ENCODE results near the gene KCTD4.

DNA sequence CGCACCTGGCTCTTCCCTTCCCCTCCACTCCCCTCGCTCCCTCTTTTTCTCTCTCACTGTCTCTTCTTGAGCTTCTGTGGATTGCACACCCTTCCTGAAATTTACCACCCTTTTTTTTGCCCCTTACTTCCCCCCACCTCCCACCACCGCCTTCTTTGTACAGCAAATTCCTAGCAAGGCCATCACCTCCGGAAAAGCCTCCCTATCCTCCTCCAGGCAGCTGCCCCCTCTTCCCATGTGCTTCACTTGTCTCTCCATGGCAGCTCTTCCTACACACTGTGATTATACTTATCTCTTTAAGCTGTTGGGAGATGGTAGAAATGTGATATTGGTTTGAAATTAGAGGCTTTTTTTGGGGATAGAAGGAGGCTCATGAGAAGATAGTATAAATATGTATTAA is 28.3 kb upstream of the KCTD4 start:
- no peak for TF ChIP-seq ZNF560 (tag by site-specific recombination; IDR thresholded peaks at IDR 0.05; ENCODE audit: borderline replicate concordance)
- TF ChIP-seq HOXD13 (CRISPR knock-in tag; IDR thresholded peaks at IDR 0.05; ENCODE audit: borderline replicate concordance), result no peak
- TF ChIP-seq CTCF (tag by site-specific recombination; IDR thresholded peaks at IDR 0.05), result no peak
- TF ChIP-seq ZNF830 (tag by site-specific recombination; IDR thresholded peaks at IDR 0.05; ENCODE audit: low read depth), result no peak
- TF ChIP-seq ZNF211 (tag by site-specific recombination; IDR thresholded peaks at IDR 0.05; ENCODE audit: low read depth), result no peak
- TF ChIP-seq ZNF202 (tag by site-specific recombination; IDR thresholded peaks at IDR 0.05; ENCODE audit: borderline replicate concordance), result no peak
- no peak for TF ChIP-seq ZNF639 (tag by site-specific recombination; IDR thresholded peaks at IDR 0.05)
- no peak for TF ChIP-seq HOXC10 (CRISPR knock-in tag; IDR thresholded peaks at IDR 0.05)
- no peak for TF ChIP-seq ZNF670 (tag by site-specific recombination; IDR thresholded peaks at IDR 0.05; ENCODE audit: low read depth)
- TF ChIP-seq ZNF148 (tag by site-specific recombination; IDR thresholded peaks at IDR 0.05; ENCODE audit: borderline replicate concordance), result no peak
- no peak for TF ChIP-seq SP3 (tag by site-specific recombination; IDR thresholded peaks at IDR 0.05)
- TF ChIP-seq, protein P1, sequence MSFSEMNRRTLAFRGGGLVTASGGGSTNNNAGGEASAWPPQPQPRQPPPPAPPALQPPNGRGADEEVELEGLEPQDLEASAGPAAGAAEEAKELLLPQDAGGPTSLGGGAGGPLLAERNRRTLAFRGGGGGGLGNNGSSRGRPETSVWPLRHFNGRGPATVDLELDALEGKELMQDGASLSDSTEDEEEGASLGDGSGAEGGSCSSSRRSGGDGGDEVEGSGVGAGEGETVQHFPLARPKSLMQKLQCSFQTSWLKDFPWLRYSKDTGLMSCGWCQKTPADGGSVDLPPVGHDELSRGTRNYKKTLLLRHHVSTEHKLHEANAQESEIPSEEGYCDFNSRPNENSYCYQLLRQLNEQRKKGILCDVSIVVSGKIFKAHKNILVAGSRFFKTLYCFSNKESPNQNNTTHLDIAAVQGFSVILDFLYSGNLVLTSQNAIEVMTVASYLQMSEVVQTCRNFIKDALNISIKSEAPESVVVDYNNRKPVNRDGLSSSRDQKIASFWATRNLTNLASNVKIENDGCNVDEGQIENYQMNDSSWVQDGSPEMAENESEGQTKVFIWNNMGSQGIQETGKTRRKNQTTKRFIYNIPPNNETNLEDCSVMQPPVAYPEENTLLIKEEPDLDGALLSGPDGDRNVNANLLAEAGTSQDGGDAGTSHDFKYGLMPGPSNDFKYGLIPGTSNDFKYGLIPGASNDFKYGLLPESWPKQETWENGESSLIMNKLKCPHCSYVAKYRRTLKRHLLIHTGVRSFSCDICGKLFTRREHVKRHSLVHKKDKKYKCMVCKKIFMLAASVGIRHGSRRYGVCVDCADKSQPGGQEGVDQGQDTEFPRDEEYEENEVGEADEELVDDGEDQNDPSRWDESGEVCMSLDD (tag by site-specific recombination; IDR thresholded peaks at IDR 0.05), result no peak
